Measurements from ENCODE around the gene DDX54. TPM values are rescaled to one million over a fixed set of nuclear protein-coding genes. Genes with fewer than 3 reads are reported as not detected.

The DDX54 gene
- total RNA-seq, 1 donor from 2014 or later = 34.7 TPM

- Histone ChIP-seq H3K4me1 (peaks cover 24% of the 10 kb centered on the region), H3K27me3 (ENCODE audit: low read depth) (peaks cover 61% of the 10 kb centered on the region), H3K4me3 (no peak overlapping the region), H3K9me3 (replicated peaks) (no peaks in the 10 kb centered on the region), H3K36me3 (peaks cover 53% of the 10 kb centered on the region), H3K27ac (replicated peaks) (no peak overlapping the region)
- no peak for DNase-seq
- intact Hi-C loops (cut with micrococcal nuclease) = no loop called here
- no peak for TF ChIP-seq CTCF (IDR thresholded peaks at IDR 0.05; ENCODE audit: borderline replicate concordance)
Observed at GRCh38 chr12:113157218-113157859, 27.9 kb downstream of the DDX54 start.

- Histone ChIP-seq H3K4me1 (peaks cover 19% of the 10 kb centered on the region), H3K27ac (replicated peaks) (no peak overlapping the region), H3K36me3 (peaks cover 36% of the 10 kb centered on the region), H3K27me3 (ENCODE audit: low read depth) (peaks cover 78% of the 10 kb centered on the region), H3K4me3 (no peak overlapping the region), H3K9me3 (replicated peaks) (no peaks in the 10 kb centered on the region)
- TF ChIP-seq CTCF (IDR thresholded peaks at IDR 0.05; ENCODE audit: borderline replicate concordance) = no peak
- intact Hi-C loops (cut with micrococcal nuclease) = no loop called here
- DNase-seq = no peak
Observed at GRCh38 chr12:113155646-113156045, 29.6 kb downstream of the DDX54 start.

GRCh38 chr12:113155060-113155459 is 30.2 kb downstream of the DDX54 start:
- Histone ChIP-seq H3K4me3 (peak overlapping the region; percentile 40), H3K27me3 (ENCODE audit: low read depth) (peaks cover 84% of the 10 kb centered on the region), H3K36me3 (peaks cover 30% of the 10 kb centered on the region), H3K9me3 (replicated peaks) (no peaks in the 10 kb centered on the region), H3K27ac (replicated peaks) (no peak overlapping the region), H3K4me1 (peaks cover 19% of the 10 kb centered on the region)
- intact Hi-C loops (cut with micrococcal nuclease) = no loop called here
- no peak for TF ChIP-seq CTCF (IDR thresholded peaks at IDR 0.05; ENCODE audit: borderline replicate concordance)
- no peak for DNase-seq

GRCh38 chr12:113154351-113154973 is 30.8 kb downstream of the DDX54 start:
- peaks cover 90% of the 10 kb centered on the region for H3K27me3 ChIP-seq (ENCODE audit: low read depth)
- TF ChIP-seq CTCF (IDR thresholded peaks at IDR 0.05; ENCODE audit: borderline replicate concordance) = no peak
- peaks cover 25% of the 10 kb centered on the region for H3K4me1 ChIP-seq
- H3K36me3 ChIP-seq = peaks cover 24% of the 10 kb centered on the region
- intact Hi-C loops (cut with micrococcal nuclease) = no loop called here
- no peak overlapping the region for H3K27ac ChIP-seq (replicated peaks)
- H3K4me3 ChIP-seq = peak overlapping the region; percentile 40
- no peak for DNase-seq
- no peaks in the 10 kb centered on the region for H3K9me3 ChIP-seq (replicated peaks)

- intact Hi-C loops (cut with micrococcal nuclease) = no loop called here
- Histone ChIP-seq H3K9me3 (replicated peaks) (no peaks in the 10 kb centered on the region), H3K27ac (replicated peaks) (no peak overlapping the region), H3K27me3 (ENCODE audit: low read depth) (peaks cover 85% of the 10 kb centered on the region), H3K36me3 (peaks cover 11% of the 10 kb centered on the region), H3K4me3 (peak overlapping the region; percentile 61), H3K4me1 (peaks cover 28% of the 10 kb centered on the region)
- peak; percentile 64 for TF ChIP-seq CTCF (IDR thresholded peaks at IDR 0.05; ENCODE audit: borderline replicate concordance)
- peak; percentile 68 for DNase-seq
Observed at GRCh38 chr12:113152835-113153814, 32.2 kb downstream of the DDX54 start.
